ENCODE results near the gene HOXA2.

HOXA2 gene

GRCh38 chr7:27078616-27079233 is 23.8 kb downstream of the HOXA2 start:
- DNase-seq (ENCODE audit: low spot score) = no peak

GRCh38 chr7:27073076-27073475 is 29.4 kb downstream of the HOXA2 start:
- DNase-seq (ENCODE audit: low spot score) = no peak

- no peak for DNase-seq (ENCODE audit: low spot score)
Observed at GRCh38 chr7:27071622-27072390, 30.7 kb downstream of the HOXA2 start.

DNA sequence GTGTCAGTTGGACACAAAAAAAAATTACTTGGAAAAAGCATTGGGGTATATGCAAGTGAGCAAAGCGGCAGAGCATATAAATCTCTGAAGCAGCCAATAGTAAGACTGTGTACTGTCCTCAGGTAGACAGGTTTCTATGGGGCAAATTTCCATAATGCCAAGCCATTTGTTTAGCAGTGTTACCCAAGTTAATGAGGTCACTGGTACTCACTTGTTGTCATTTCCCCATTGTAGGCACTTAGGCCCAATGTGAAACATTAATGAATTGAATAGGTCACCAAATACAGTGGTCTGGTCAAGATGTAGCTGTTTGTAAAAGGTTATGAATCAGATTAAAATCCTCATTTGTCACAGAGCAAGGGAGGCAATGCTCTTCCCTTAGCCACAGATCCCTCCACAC is 34.2 kb downstream of the HOXA2 start:
- DNase-seq (ENCODE audit: low spot score) = no peak

DNA sequence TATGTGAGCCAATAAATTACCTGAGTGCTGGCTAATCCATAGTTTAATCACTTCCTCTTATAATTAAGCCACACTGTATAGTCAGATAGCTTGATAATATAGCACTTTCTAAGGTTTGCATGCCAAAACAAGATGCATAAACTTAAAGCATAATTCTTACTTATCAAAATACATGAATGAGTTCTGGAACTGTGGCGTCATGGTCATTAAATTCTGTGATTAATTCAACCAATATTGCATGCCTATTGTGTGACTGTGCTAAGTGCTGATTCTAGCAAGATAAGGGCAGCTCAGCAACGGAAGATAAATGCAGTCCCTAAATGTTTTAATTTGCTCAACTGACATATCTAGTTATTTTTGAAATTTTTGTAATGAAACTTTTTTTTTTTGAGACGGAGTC is 36.3 kb downstream of the HOXA2 start:
- DNase-seq (ENCODE audit: low spot score) = no peak

DNA sequence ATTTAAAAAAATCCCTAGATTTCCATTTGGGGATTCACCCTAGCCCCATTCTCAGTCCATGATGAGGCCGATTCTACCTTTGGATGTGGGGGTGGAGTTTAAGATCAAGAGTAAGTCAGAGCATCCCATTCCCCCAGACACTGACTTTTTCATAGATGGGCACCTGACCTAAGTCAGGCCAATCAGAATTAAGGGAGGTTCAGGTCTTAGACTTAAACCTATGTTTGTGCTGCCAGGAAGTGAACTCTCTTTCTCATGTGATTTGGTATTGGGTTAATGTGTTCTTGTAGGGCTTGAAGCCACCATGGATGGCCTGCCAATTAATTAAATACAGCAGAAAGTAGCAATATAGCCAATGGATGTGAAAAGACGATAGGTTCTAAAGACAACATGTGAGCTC is 36.8 kb downstream of the HOXA2 start:
- DNase-seq (ENCODE audit: low spot score) = no peak

DNA sequence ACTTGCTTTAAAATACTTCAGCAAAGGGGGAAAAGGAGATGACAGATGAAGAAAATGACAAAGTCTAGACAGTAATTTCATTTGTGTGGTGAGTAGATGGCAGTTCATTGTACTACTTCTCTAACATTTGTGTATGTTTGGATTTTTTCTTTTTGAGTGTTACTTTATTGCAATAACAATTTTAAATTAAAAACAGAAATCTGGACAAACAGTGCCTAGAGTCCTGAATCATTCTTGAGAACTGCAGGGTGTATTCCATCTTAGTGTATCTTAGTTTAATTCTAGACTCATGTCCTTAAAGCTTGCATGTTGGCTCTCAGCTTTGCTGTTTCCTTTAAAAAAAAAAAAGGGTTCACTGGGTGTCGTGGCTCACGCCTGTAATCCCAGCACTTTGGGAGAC is 37.8 kb downstream of the HOXA2 start:
- no peak for DNase-seq (ENCODE audit: low spot score)

- DNase-seq (ENCODE audit: low spot score) = no peak
Observed at GRCh38 chr7:27064159-27064558, 38.3 kb downstream of the HOXA2 start.

- DNase-seq (ENCODE audit: low spot score) = no peak
Observed at GRCh38 chr7:27062946-27063345, 39.5 kb downstream of the HOXA2 start.

DNA sequence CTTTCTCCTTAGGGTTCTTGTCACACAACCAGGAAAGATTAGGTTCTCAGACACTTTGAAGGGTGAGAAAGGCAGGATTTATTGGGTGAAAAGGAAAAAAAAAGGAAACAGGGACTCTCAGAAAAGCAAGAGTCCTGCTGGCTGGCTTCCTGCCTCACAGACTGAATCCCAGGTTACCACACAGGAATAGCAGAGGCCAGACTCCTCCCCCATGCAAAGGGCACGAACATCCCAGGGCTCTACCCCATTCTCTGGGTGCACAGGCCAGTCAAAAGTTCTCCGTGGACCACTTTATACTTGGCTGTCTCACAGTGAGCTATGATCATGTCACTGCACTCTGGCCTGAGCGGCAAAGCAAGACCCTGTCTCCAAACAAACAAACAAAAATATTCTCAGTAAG is 49.3 kb downstream of the HOXA2 start:
- DNase-seq (ENCODE audit: low spot score) = no peak

GRCh38 chr7:27051451-27051850 is 51.0 kb downstream of the HOXA2 start:
- no peak for DNase-seq (ENCODE audit: low spot score)
